Small intestine (tissue), 7 donors: ENCODE data around the gene POTEG. TPM values are rescaled to one million over a fixed set of nuclear protein-coding genes. Genes with fewer than 3 reads are reported as not detected.
"Not testable (repeated sequence)": the region's sequence is repeated elsewhere in the genome, so short reads cannot be mapped to it uniquely, and the experiment has no call there.

Experiments
- DNase-seq, 2 donors: peaks; one replicate each; pipeline versions ENCODE4 v3.0.0 to v3.0.0-alpha.2; 2013
- FAIRE-seq: peaks from 2 replicates; lab custom pipeline; 2012; peaks lifted over from hg19 to GRCh38; lab: Jason Lieb, UNC
- H3K27ac ChIP-seq, 3 donors: one replicate each; pipeline ENCODE4 v1.5.1; 2013; ENCODE audit warnings: low read length in 2 of 3, mild to moderate bottlenecking in 2 of 3, control low read depth in 1 of 3, inconsistent platforms in 1 of 3, low read depth in 1 of 3, moderate library complexity in 1 of 3
- H3K27me3 ChIP-seq, 3 donors: one replicate each; pipeline ENCODE4 v1.6.1; 2013; ENCODE audit warnings: low read length in 3 of 3, inconsistent platforms in 1 of 3; ENCODE audit not compliant: control insufficient read depth in 3 of 3, insufficient read depth in 3 of 3
- H3K36me3 ChIP-seq, 3 donors: one replicate each; pipeline ENCODE4 v1.6.1; 2013; ENCODE audit warnings: low read length in 3 of 3, inconsistent platforms in 1 of 3, low read depth in 1 of 3, mild to moderate bottlenecking in 1 of 3, moderate library complexity in 1 of 3; ENCODE audit not compliant: control insufficient read depth in 3 of 3, insufficient read depth in 2 of 3
- H3K4me1 ChIP-seq, 3 donors: one replicate each; pipeline ENCODE4 v1.6.1; 2013; ENCODE audit warnings: low read length in 2 of 3, inconsistent platforms in 1 of 3, low read depth in 1 of 3, mild to moderate bottlenecking in 1 of 3, moderate library complexity in 1 of 3; ENCODE audit not compliant: control insufficient read depth in 3 of 3, insufficient read depth in 2 of 3
- H3K4me3 ChIP-seq, 3 donors: one replicate each; pipeline ENCODE4 v1.5.1; 2013; ENCODE audit warnings: low read length in 3 of 3, control low read depth in 1 of 3, inconsistent platforms in 1 of 3, low read depth in 1 of 3, mild to moderate bottlenecking in 1 of 3, moderate library complexity in 1 of 3
- H3K9me3 ChIP-seq, 2 donors: one replicate each; pipeline ENCODE4 v1.6.1; 2013; ENCODE audit warnings: low read depth in 1 of 2, low read length in 1 of 2; ENCODE audit not compliant: control insufficient read depth in 2 of 2, insufficient read depth in 1 of 2
- WGBS, 3 donors: extraction: QIAGEN DNeasy Blood & Tissue Kit; methylation state at CpG; one replicate each; pipeline ENCODE4 v1.1.7; 2013; 5-methylcytosine and 5-hydroxymethylcytosine counted together
- polyA plus RNA-seq, 4 donors: library from polyadenylated mRNA; stranded (reverse) in 3 of 4; unstranded in 1 of 4; fragments of 200-250 nt in 3 of 4; fragments of 120-200 nt in 1 of 4; gene quantifications; one replicate each; pipeline versions ENCODE4 v1.2.1 to v1.2.3, GENCODE V29; 2013
- donor health status: healthy with polysubstance abuse.
- donor health status: control.
- donor health status: control.
- donor health status: Bipolar disorder and iron deficiency.
- donor health status: healthy.

POTEG gene
- polyA plus RNA-seq, 4 donors = not detected

DNA sequence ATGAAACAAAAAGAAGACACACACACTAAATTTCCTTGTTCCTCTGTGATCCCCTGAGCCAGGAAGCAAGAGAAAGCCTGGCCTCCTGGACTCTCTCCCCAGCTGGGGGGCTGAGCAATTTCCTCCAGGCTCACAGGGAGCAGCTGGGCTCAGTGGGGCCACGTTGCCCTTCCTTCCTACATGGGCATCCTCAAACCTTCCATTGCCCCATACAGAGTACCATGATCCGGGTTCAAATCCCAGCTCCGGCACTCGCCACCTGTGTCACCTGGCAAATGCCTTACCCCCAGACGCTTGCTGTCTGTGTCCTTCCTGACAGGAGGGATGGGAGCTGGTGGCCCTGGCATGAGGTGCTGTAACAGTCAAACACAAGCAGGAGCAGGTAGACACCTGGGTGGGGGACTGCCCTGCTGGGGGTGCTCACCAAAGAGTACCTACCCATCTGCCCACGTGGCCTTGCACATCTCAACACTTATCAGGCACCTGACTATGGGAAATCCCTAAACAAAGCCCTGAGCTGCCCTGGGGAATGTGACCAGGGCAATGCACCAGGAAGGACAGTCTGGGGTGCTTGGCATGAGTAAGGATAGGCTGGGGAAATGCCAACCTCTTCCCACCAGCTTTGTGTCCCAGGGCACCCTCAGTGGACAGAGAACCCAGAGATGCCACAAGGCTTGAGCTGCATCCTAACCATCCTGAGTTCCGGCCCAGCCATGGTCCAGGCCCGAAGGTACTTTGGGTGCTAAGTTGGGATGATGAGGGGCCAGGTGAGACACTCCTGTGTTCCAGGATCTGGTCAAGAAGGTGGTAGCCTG, 2.4 kb upstream of the POTEG start:
- not testable (repeated sequence) for H3K27me3 ChIP-seq, FAIRE-seq, H3K9me3 ChIP-seq, H3K4me1 ChIP-seq, DNase-seq, H3K27ac ChIP-seq, H3K4me3 ChIP-seq, H3K36me3 ChIP-seq
- WGBS, 3 donors = 62 to 81% methylated on average over 2 of the region's 8 CpGs; no CpG with 5 or more reads in 1 of the 3 donors

DNA sequence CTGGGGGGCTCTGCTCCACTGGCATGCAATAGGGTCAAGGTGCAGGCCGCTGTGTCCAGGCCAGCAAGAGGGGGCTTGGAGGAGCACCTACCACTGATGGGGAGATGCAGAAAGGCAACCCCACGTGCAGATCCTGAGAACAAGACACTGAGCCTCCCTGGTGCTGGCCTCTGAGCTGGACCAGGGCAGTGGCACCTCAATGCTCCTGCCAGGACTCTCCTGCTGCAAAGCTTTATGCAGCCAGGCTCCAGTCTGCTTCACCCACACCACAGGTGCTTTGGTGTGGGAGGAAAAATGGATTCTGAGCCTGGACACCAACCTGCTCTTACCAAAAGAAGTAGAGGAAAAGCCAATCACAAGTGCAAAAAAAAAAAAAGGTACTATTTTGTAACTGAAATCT, 1.7 kb upstream of the POTEG start:
- H3K36me3 ChIP-seq = not testable (repeated sequence)
- no CpG with 5 or more reads among the region's 2 CpGs for WGBS, 3 donors

DNA sequence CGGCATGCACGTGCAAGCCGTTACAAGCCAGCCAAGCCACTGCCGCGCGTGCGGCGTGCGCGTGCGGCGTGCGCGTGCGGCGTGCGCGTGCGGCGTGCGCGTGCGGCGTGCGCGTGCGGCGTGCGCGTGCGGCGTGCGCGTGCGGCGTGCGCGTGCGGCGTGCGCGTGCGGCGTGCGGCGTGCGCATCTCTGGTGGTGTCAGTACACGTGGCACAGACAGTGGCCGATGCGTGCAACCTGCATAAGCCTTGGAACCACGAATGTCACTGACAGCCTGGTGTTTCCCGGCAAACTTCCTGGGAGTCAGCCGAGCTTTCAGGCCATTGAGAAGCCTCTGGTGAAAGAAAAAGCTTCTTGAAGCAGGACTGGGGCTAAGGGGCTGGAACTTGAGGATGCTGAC, 750 bp upstream of the POTEG start:
- H3K27me3 ChIP-seq, FAIRE-seq, H3K9me3 ChIP-seq, H3K4me1 ChIP-seq, H3K4me3 ChIP-seq, H3K27ac ChIP-seq, H3K36me3 ChIP-seq, DNase-seq: not testable (repeated sequence)
- 91 to 95% (median 94%) methylated on average over 32 to 53 of the region's 53 CpGs for WGBS, 3 donors

More for the DNA sequence above, 1.7 kb upstream of the POTEG start:
- not testable (repeated sequence) for FAIRE-seq, H3K27ac ChIP-seq, H3K27me3 ChIP-seq, DNase-seq, H3K4me1 ChIP-seq, H3K9me3 ChIP-seq, H3K4me3 ChIP-seq

DNA sequence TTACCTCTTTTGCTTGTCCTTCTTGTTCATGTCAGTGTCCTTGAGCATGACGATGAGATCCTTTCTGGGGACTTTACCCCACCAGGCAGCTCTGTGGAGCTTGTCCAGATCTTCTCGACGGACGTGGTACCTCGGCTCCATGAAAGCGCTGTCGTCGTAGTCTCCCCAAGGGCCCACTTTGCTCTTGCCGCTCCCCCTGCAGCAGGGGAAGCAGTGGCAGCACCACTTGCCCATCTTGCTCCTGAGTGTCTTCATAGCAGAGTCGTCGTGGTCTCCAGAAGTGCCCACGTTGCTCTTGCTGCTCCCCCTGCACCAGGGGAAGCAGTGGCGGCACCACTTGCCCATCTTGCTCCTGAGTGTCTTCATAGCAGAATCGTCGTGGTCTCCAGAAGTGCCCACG, 376 bp downstream of the POTEG start:
- DNase-seq, FAIRE-seq, H3K4me3 ChIP-seq, H3K36me3 ChIP-seq, H3K9me3 ChIP-seq, H3K4me1 ChIP-seq, H3K27me3 ChIP-seq, H3K27ac ChIP-seq: not testable (repeated sequence)
- 66 to 77% (median 73%) methylated on average over 5 to 7 of the region's 16 CpGs for WGBS, 3 donors

DNA sequence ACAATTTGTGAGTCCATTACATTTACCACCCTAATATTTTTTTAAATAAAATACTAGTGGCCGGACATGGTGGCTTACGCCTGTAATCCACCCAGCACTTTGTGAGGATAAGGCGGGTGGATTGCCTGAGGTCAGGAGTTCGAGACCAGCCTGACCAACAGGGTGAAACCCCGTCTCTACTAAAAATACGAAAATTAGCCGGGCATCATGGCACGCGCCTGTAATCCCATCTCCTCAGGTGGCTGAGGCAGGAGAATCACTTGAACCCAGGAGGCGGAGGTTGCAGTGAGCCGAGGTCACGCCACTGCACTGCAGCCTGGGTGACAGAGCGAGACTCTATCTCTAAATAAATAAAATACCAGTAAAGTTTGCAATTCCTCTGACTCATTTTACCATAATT, 25.6 kb downstream of the POTEG start:
- H3K27me3 ChIP-seq, FAIRE-seq, H3K4me3 ChIP-seq, H3K4me1 ChIP-seq, DNase-seq, H3K9me3 ChIP-seq, H3K36me3 ChIP-seq, H3K27ac ChIP-seq: not testable (repeated sequence)
- WGBS, 3 donors = 79 to 84% (median 84%) methylated on average over 8 to 9 of the region's 13 CpGs

DNA sequence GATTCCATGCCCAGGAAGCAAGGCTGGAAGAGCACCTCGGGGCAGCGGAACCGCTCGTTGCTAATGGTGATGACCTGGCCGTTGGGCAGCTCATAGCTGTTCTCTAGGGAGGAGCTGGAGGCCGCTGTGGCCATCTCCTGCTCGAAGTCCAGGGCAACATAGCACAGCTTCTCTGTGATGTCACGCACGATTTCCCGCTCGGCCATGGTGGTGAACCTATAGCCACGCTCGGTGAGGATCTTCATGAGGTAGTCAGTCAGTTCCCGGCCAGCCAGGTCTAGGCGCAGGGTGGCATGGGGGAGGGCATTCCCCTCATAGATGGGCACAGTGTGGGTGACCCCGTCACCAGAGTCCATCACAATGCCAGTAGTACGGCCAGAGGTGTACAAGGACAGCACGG, 32.0 kb downstream of the POTEG start:
- FAIRE-seq, H3K27me3 ChIP-seq, DNase-seq, H3K4me1 ChIP-seq, H3K4me3 ChIP-seq, H3K27ac ChIP-seq, H3K9me3 ChIP-seq, H3K36me3 ChIP-seq: not testable (repeated sequence)
- WGBS, 3 donors = 80 to 89% (median 83%) methylated on average over 8 to 10 of the region's 18 CpGs

DNA sequence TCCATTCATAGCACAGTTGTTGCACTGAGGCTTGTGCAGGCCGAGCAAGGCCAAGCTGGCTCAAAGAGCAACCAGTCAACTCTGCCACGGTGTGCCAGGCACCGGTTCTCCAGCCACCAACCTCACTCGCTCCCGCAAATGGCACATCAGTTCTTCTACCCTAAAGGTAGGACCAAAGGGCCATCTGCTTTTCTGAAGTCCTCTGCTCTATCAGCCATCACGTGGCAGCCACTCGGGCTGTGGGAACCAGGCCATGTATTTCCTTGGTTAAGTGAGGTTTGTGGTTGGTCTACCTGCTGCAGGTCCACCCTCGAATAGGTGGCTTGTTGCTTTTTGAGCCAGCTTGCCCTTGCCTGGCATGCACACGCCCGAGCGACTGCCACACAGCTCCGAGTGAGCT, 39.4 kb downstream of the POTEG start:
- DNase-seq, H3K27ac ChIP-seq, H3K4me1 ChIP-seq, H3K9me3 ChIP-seq, H3K27me3 ChIP-seq, H3K36me3 ChIP-seq, FAIRE-seq, H3K4me3 ChIP-seq: not testable (repeated sequence)
- WGBS, 3 donors = 86 to 99% (median 89%) methylated on average over 4 to 6 of the region's 12 CpGs

DNA sequence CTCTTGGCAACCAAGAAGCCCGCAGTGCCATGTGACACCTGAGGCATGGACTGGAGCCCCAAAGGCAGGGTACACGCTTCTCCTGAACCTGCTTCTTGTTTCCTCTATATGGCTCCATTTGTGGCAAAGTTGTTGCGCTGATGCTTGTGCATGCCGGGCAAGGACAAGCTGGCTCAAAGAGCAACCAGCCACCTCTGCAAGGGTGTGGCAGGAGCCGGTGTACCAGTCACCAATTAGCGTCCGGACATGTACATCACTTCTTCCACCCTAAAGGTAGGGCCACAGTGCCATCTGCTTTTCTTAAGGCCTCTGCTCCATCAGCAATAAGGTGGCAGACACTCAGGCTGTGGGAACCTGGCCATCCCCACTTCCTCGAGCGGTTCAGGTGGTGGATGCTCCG, 43.9 kb downstream of the POTEG start:
- WGBS, 3 donors = 85 to 93% (median 88%) methylated on average over 10 of the region's 10 CpGs
- H3K27ac ChIP-seq, H3K4me1 ChIP-seq, FAIRE-seq, H3K36me3 ChIP-seq, H3K9me3 ChIP-seq, H3K27me3 ChIP-seq, H3K4me3 ChIP-seq, DNase-seq: not testable (repeated sequence)

DNA sequence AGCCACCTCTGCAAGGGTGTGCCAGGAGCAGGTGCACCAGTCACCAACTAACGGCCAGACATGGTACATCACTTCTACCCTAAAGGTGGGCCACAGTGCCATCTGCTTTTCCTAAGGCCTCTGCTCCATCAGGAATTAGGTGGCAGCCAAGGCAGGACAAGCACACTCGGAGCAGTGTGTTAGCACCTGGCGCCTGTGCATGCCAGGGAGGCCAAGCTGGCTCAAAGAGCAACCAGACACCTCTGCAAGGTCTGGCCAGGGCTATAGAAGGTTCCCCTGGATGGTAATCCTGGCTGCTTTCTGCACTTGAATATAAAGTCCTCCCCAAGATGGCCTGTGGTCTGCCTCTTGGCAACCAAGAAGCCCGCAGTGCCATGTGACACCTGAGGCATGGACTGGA, 45.4 kb downstream of the POTEG start:
- not testable (repeated sequence) for H3K9me3 ChIP-seq, H3K4me3 ChIP-seq, H3K4me1 ChIP-seq, DNase-seq, H3K36me3 ChIP-seq, H3K27me3 ChIP-seq, FAIRE-seq, H3K27ac ChIP-seq
- 67 to 81% (median 73%) methylated on average over 2 to 4 of the region's 4 CpGs for WGBS, 3 donors
